Germinal center (tissue), 1 donor: ENCODE measurements around the gene DUSP16.

Source experiments
- DNase-seq: peaks from one replicate; pipeline ENCODE4 v3.0.0; 2012; ENCODE audit warnings: mixed read lengths, low spot score

Gene DUSP16

GRCh38 chr12:12467688-12468261 lies 94.9 kb downstream of the DUSP16 start:
- DNase-seq: no peak

- no peak for DNase-seq
These were observed 95.4 kb downstream of the DUSP16 start for GRCh38 chr12:12467264-12467663.

- DNase-seq: no peak
These were observed 96.5 kb downstream of the DUSP16 start for GRCh38 chr12:12466157-12466556.

- no peak for DNase-seq
These were observed 97.1 kb downstream of the DUSP16 start for GRCh38 chr12:12465522-12465921.

- DNase-seq: no peak
These were observed 100.7 kb downstream of the DUSP16 start for GRCh38 chr12:12461923-12462315.

GRCh38 chr12:12460935-12461922 lies 101.4 kb downstream of the DUSP16 start:
- no peak for DNase-seq

GRCh38 chr12:12456637-12457036 lies 106.0 kb downstream of the DUSP16 start:
- no peak for DNase-seq

- no peak for DNase-seq
These were observed 108.3 kb downstream of the DUSP16 start for GRCh38 chr12:12454315-12454714.

- DNase-seq: no peak
These were observed 109.0 kb downstream of the DUSP16 start for GRCh38 chr12:12453635-12454034.

GRCh38 chr12:12452326-12452902 lies 110.2 kb downstream of the DUSP16 start:
- no peak for DNase-seq

- no peak for DNase-seq
These were observed 111.6 kb downstream of the DUSP16 start for GRCh38 chr12:12451098-12451497.

- DNase-seq: no peak
These were observed 112.6 kb downstream of the DUSP16 start for GRCh38 chr12:12450043-12450471.

- no peak for DNase-seq
These were observed 113.1 kb downstream of the DUSP16 start for GRCh38 chr12:12449533-12450025.

GRCh38 chr12:12447837-12448236 lies 114.8 kb downstream of the DUSP16 start:
- DNase-seq: no peak

GRCh38 chr12:12447236-12447635 lies 115.4 kb downstream of the DUSP16 start:
- DNase-seq: no peak

GRCh38 chr12:12446786-12447185 lies 115.9 kb downstream of the DUSP16 start:
- no peak for DNase-seq

GRCh38 chr12:12445882-12446181 lies 116.8 kb downstream of the DUSP16 start:
- no peak for DNase-seq

GRCh38 chr12:12445165-12445881 lies 117.3 kb downstream of the DUSP16 start:
- DNase-seq: no peak

GRCh38 chr12:12443431-12443878 lies 119.2 kb downstream of the DUSP16 start:
- no peak for DNase-seq

GRCh38 chr12:12442548-12443071 lies 120.1 kb downstream of the DUSP16 start:
- no peak for DNase-seq

- DNase-seq: no peak
These were observed 120.7 kb downstream of the DUSP16 start for GRCh38 chr12:12441843-12442461.

- DNase-seq: no peak
These were observed 121.2 kb downstream of the DUSP16 start for GRCh38 chr12:12441429-12441807.
